GM12878 (cell line): Measurements from ENCODE around the gene ZNFX1. TPM values are rescaled to one million over a fixed set of nuclear protein-coding genes. Genes with fewer than 3 reads are reported as not detected.

Experiments
- ATAC-seq: fragments of 200-7000 bp; cut with Tn5 transposase; 3 replicates; pipeline ENCODE4 v1.9.1; 2020; ENCODE audit warnings: mild to moderate bottlenecking, moderate library complexity
- BruUV-seq: library from RNA; stranded (reverse); fragments of 400-500 nt; replicated peaks from 2 replicates; lab custom pipeline; 2021; lab: Mats Ljungman, UMichigan
- CTCF ChIA-PET: fragments of 300-600 bp; sonication (Branson Sonifier 250); formaldehyde crosslinking; extraction: SDS; loops from one replicate; lab custom pipeline; 2021; ENCODE audit warnings: inconsistent platforms; lab: Yijun Ruan, JAX
- POLR2A ChIA-PET: fragments of 350-600 bp; formaldehyde crosslinking; extraction: SDS; loops from one replicate; lab custom pipeline; 2021; ENCODE audit warnings: inconsistent platforms; lab: Charles Lee
- RAD21 ChIA-PET: fragments of 300-600 bp; sonication (Branson Sonifier 250); formaldehyde crosslinking; loops from one replicate; lab custom pipeline; 2023; ENCODE audit warnings: antibody characterized with exemption; ENCODE audit not compliant: unreplicated experiment; lab: Charles Lee
- SMC1A ChIA-PET: fragments of 300-600 bp; sonication (Branson Sonifier 250); formaldehyde crosslinking; loops from one replicate; lab custom pipeline; 2023; ENCODE audit not compliant: unreplicated experiment, uncharacterized antibody; lab: Charles Lee
- DNase-seq: peaks from one replicate; pipeline ENCODE4 v3.0.0-alpha.2; 2011; ENCODE audit warnings: low read depth, low spot score
- FAIRE-seq: peaks from 3 replicates; lab custom pipeline; 2011; peaks lifted over from hg19 to GRCh38; lab: Jason Lieb, UNC
- H2AFZ ChIP-seq: 2 replicates; pipeline ENCODE4 v1.6.0; 2011; ENCODE audit warnings: low read depth, low read length, control low read depth; ENCODE audit not compliant: control insufficient read depth
- H3K27ac ChIP-seq: 2 replicates; pipeline ENCODE4 v1.5.1; 2011; ENCODE audit warnings: control low read depth; ENCODE audit not compliant: control insufficient read depth, insufficient read depth
- H3K27me3 ChIP-seq, 2 experiments: replicated peaks in 1 of 2; 2 replicates each; pipeline versions ENCODE4 v1.6.0 to v1.6.1; 2011; ENCODE audit warnings: low read length in 1 of 2; ENCODE audit not compliant: control insufficient read depth in 2 of 2, insufficient read depth in 2 of 2
- H3K36me3 ChIP-seq, 2 experiments: 2 replicates each; pipeline ENCODE4 v1.5.1; 2011; ENCODE audit warnings: low read length in 1 of 2; ENCODE audit not compliant: control insufficient read depth in 2 of 2, insufficient read depth in 2 of 2
- H3K4me1 ChIP-seq: 2 replicates; pipeline ENCODE4 v1.6.1; 2011; ENCODE audit warnings: mild to moderate bottlenecking, low read length, moderate library complexity, mixed read lengths; ENCODE audit not compliant: control insufficient read depth, insufficient read depth
- H3K4me2 ChIP-seq: 2 replicates; pipeline ENCODE4 v1.6.0; 2011; ENCODE audit warnings: control low read depth; ENCODE audit not compliant: control insufficient read depth, insufficient read depth
- H3K4me3 ChIP-seq: fragments of 200-600 bp; sonication (generic); 2 replicates; pipeline ENCODE4 v1.5.1; 2016
- H3K79me2 ChIP-seq: 2 replicates; pipeline ENCODE4 v1.6.0; 2011; ENCODE audit warnings: low read length; ENCODE audit not compliant: control insufficient read depth, insufficient read depth
- H3K9ac ChIP-seq: 2 replicates; pipeline ENCODE4 v1.8.0; 2011; ENCODE audit warnings: low read length, control low read depth, mixed read lengths; ENCODE audit not compliant: control insufficient read depth, insufficient read depth
- H3K9me3 ChIP-seq: replicated peaks from 3 replicates; pipeline ENCODE4 v1.5.1; 2011; ENCODE audit warnings: mild to moderate bottlenecking, low read length; ENCODE audit not compliant: control insufficient read depth, insufficient read depth
- H4K20me1 ChIP-seq: 2 replicates; pipeline ENCODE4 v1.6.0; 2011; ENCODE audit not compliant: control insufficient read depth, insufficient read depth
- BHLHE40 ChIP-seq, 2 experiments: fragments of 450-650 bp in 1 of 2; IDR thresholded peaks; 2 replicates each; pipeline ENCODE4 v1.6.1; 2011 to 2017; ENCODE audit warnings: low read depth in 2 of 2, borderline replicate concordance in 1 of 2, improper control_type of control experiment in 1 of 2, low read length in 1 of 2, mild to moderate bottlenecking in 1 of 2
- CEBPB ChIP-seq, 2 experiments: fragments of 150-350 bp in 1 of 2; IDR thresholded peaks; 2 replicates each; pipeline ENCODE4 v1.6.1; 2012 to 2014; ENCODE audit warnings: low read depth in 2 of 2, low read length in 2 of 2, borderline replicate concordance in 1 of 2, inconsistent platforms in 1 of 2
- CHD4 ChIP-seq: fragments of 200-600 bp; sonication (generic); IDR thresholded peaks from 2 replicates; pipeline ENCODE4 v1.6.1; 2016; ENCODE audit warnings: mild to moderate bottlenecking
- E2F4 ChIP-seq: IDR thresholded peaks from 2 replicates; pipeline ENCODE4 v1.6.1; 2012; ENCODE audit warnings: low read depth, low read length, improper control_type of control experiment
- ELK1 ChIP-seq: IDR thresholded peaks from 2 replicates; pipeline ENCODE4 v1.6.1; 2012; ENCODE audit warnings: low read depth, low read length, improper control_type of control experiment
- FOS ChIP-seq: IDR thresholded peaks from 3 replicates; pipeline ENCODE4 v1.6.1; 2011; ENCODE audit warnings: borderline replicate concordance; ENCODE audit not compliant: insufficient read length; ENCODE audit errors: extremely low read depth
- FOXK2 ChIP-seq: fragments of 450-650 bp; IDR thresholded peaks from 2 replicates; pipeline ENCODE4 v1.6.1; 2017; ENCODE audit warnings: mild to moderate bottlenecking, moderate library complexity
- FOXM1 ChIP-seq: IDR thresholded peaks from 2 replicates; pipeline ENCODE4 v1.6.1; 2012; ENCODE audit warnings: low read depth, mild to moderate bottlenecking, inconsistent platforms, low read length, moderate library complexity
- GATAD2B ChIP-seq: fragments of 450-650 bp; conservative IDR thresholded peaks from 2 replicates; pipeline ENCODE4 v1.6.1; 2017; ENCODE audit warnings: low read depth, mild to moderate bottlenecking, moderate library complexity
- HDAC6 ChIP-seq: fragments of 200-600 bp; sonication (generic); IDR thresholded peaks from one replicate; pipeline ENCODE4 v1.8.0; 2017; ENCODE audit warnings: antibody characterized with exemption; ENCODE audit not compliant: unreplicated experiment
- IKZF1 ChIP-seq: fragments of 450-650 bp; conservative IDR thresholded peaks from 2 replicates; pipeline ENCODE4 v1.6.1; 2017; ENCODE audit warnings: antibody characterized with exemption, mild to moderate bottlenecking
- KLF5 ChIP-seq: fragments of 450-650 bp; IDR thresholded peaks from 2 replicates; pipeline ENCODE4 v1.6.1; 2014; ENCODE audit warnings: mild to moderate bottlenecking; ENCODE audit not compliant: partially characterized antibody
- MAX ChIP-seq: IDR thresholded peaks from 2 replicates; pipeline ENCODE4 v1.6.1; 2012; ENCODE audit warnings: low read depth, low read length, improper control_type of control experiment
- NKRF ChIP-seq: fragments of 450-650 bp; conservative IDR thresholded peaks from 2 replicates; pipeline ENCODE4 v1.6.1; 2017; ENCODE audit warnings: mild to moderate bottlenecking, moderate library complexity
- NRF1 ChIP-seq: conservative IDR thresholded peaks from 2 replicates; pipeline ENCODE4 v1.6.1; 2011; ENCODE audit warnings: mild to moderate bottlenecking, low read depth, low read length, improper control_type of control experiment
- POLR2AphosphoS5 ChIP-seq: IDR thresholded peaks from 2 replicates; pipeline ENCODE4 v1.6.1; 2011; ENCODE audit warnings: mild to moderate bottlenecking, low read length, inconsistent platforms
- RELB ChIP-seq: fragments of 450-650 bp; IDR thresholded peaks from 2 replicates; pipeline ENCODE4 v1.6.1; 2017; ENCODE audit warnings: low read depth, mild to moderate bottlenecking, moderate library complexity
- RFX5 ChIP-seq: IDR thresholded peaks from 2 replicates; pipeline ENCODE4 v1.6.1; 2011; ENCODE audit warnings: low read depth, low read length, improper control_type of control experiment
- SREBF1 ChIP-seq: IDR thresholded peaks from 2 replicates; pipeline ENCODE4 v1.6.1; 2012; ENCODE audit warnings: mild to moderate bottlenecking, low read length
- ZNF217 ChIP-seq: fragments of 450-650 bp; IDR thresholded peaks from 2 replicates; pipeline ENCODE4 v1.6.1; 2017; ENCODE audit warnings: antibody characterized with exemption, mild to moderate bottlenecking
- WGBS: methylation state at CpG from one replicate; pipeline ENCODE4 v1.1.6; 2016; ENCODE audit warnings: low lambda C conversion rate; ENCODE audit not compliant: insufficient replicate concordance, insufficient coverage; ENCODE audit errors: missing lambda C conversion rate; 5-methylcytosine and 5-hydroxymethylcytosine counted together
- in situ Hi-C: fragments of 300-500 bp; cut with MboI; formaldehyde crosslinking; loops from 9 replicates; pipeline ENCODE4 v1.14.3; 2018; ENCODE audit warnings: mixed read lengths
- intact Hi-C: fragments of 100-400 bp; cut with micrococcal nuclease; formaldehyde crosslinking; loops from one replicate; pipeline ENCODE4 v1.14.2; 2022; ENCODE audit not compliant: unreplicated experiment
- polyA plus RNA-seq, 11 experiments: library from polyadenylated mRNA; depleted of rRNA in 4 of 11; unstranded in 6 of 11; stranded (reverse) in 5 of 11; fragments of >200 nt; fragmentation: Nextera tagmentation in 4 of 11; fragmentation: Illumina TruSeq in 1 of 11; extraction: Ambion mirVana in 4 of 11; extraction: Trizol in 1 of 11; gene quantifications; 1 replicate in 1 of 11; 2 replicates in 10 of 11; pipeline versions ENCODE4 v1.2.1 to v1.2.3, GENCODE V29; 2011 to 2016; ENCODE audit warnings: inconsistent platforms in 2 of 11, missing spikeins in 2 of 11, low read depth in 1 of 11
- total RNA-seq, 4 experiments: library from RNA; depleted of rRNA in 3 of 4; stranded (reverse); fragments of >200 nt in 3 of 4; fragmentation: Illumina TruSeq in 1 of 4; extraction: Trizol in 1 of 4; gene quantifications; 2 replicates each; pipeline versions ENCODE4 v1.2.1 to v1.2.3, GENCODE V29; 2013 to 2021

The ZNFX1 gene
- total and polyA plus RNA-seq, 10 of the 15 experiments (the other 5 are each of a cell fraction or from before 2014, with no cell fraction given), result 7.4 to 31.5 (median 25.6) TPM

GRCh38 chr20:49228676-49229075 is 49.2 kb downstream of the ZNFX1 start:
- ChIA-PET SMC1A (no interaction called here), POLR2A (no interaction called here), CTCF (interaction anchor here (0.6 to 1.0 kb wide), 2 partner anchors 12 to 125 kb away, joined by 3 read pairs; no protein-coding TSS in a partner anchor), RAD21 (no interaction called here)
- TF ChIP-seq ZNF217 (no peak), MAX (no peak), BHLHE40 (IDR thresholded peaks at IDR 0.05; ENCODE audit: borderline replicate concordance in 1 of 2, low read depth in 2 of 2, low read length in 1 of 2) (no peak), NKRF (no peak), FOS (no peak), POLR2AphosphoS5 (no peak), RELB (no peak), IKZF1 (no peak), E2F4 (no peak), FOXK2 (no peak), RFX5 (no peak), CEBPB (IDR thresholded peaks at IDR 0.05; ENCODE audit: borderline replicate concordance in 1 of 2, low read depth in 2 of 2, low read length in 2 of 2) (no peak), SREBF1 (no peak), GATAD2B (no peak), HDAC6 (no peak), NRF1 (no peak), ELK1 (no peak), FOXM1 (no peak), KLF5 (no peak), CHD4 (no peak)
- in situ Hi-C loops (no loop called here), intact Hi-C loops (no loop called here)
- Histone ChIP-seq H3K27me3 (no peaks in the 10 kb centered on the region), H3K79me2 (no peaks in the 10 kb centered on the region; the same call in 1 of the 2 replicates), H2AFZ (no peak overlapping the region), H3K9me3 (no peaks in the 10 kb centered on the region), H3K9ac (no peak overlapping the region), H3K27ac (no peak overlapping the region), H3K4me1 (peaks cover 10% of the 10 kb centered on the region), H3K36me3 (peaks cover 16 to 25% of the 10 kb centered on the region in 2 experiments), H3K4me2 (no peak overlapping the region), H3K4me3 (no peak overlapping the region), H4K20me1 (no peaks in the 10 kb centered on the region)
- no peak for FAIRE-seq
- ATAC-seq, result no peak
- no TSS peak for BruUV-seq
- DNase-seq, result no peak
- 98% methylated on average over 7 of the region's 9 CpGs for WGBS
